Lower lobe of right lung (tissue), 2 donors: ENCODE measurements around the gene COX14. TPM values are rescaled to one million over a fixed set of nuclear protein-coding genes. Genes with fewer than 3 reads are reported as not detected.
A peak's percentile ranks its signal among the peaks of the same experiment; 100 is the strongest.

Experiments
- ATAC-seq, 2 donors: fragments of 200-7000 bp; cut with Tn5 transposase; one replicate each; pipeline ENCODE4 v1.9.1; 2020 to 2022; ENCODE audit warnings: mild to moderate bottlenecking in 2 of 2, moderate library complexity in 2 of 2
- DNase-seq: peaks from one replicate; pipeline ENCODE4 v3.0.0-alpha.2; 2020
- H3K27ac ChIP-seq: fragments of 200-600 bp; one replicate; pipeline ENCODE4 v1.8.0; 2022
- H3K27me3 ChIP-seq: fragments of 200-600 bp; one replicate; pipeline ENCODE4 v1.8.0; 2022; ENCODE audit warnings: low read depth
- H3K36me3 ChIP-seq: fragments of 200-600 bp; one replicate; pipeline ENCODE4 v1.8.0; 2022; ENCODE audit warnings: mild to moderate bottlenecking
- H3K4me1 ChIP-seq: fragments of 200-600 bp; one replicate; pipeline ENCODE4 v1.8.0; 2022
- H3K4me3 ChIP-seq: fragments of 200-600 bp; one replicate; pipeline ENCODE4 v1.8.0; 2022; ENCODE audit warnings: mild to moderate bottlenecking
- H3K9me3 ChIP-seq: fragments of 200-600 bp; one replicate; pipeline ENCODE4 v1.8.0; 2022
- intact Hi-C: fragments of 100-400 bp; cut with DNase I; formaldehyde crosslinking; loops from one replicate; pipeline ENCODE4 v1.11.0; 2022
- total RNA-seq: library from RNA; stranded (reverse); fragmentation: NEBNext Ultra II Directional; extraction: Animal tissue kit (Norgen Biotek cat#: 25700); gene quantifications from one replicate; pipeline ENCODE4 v1.2.1, GENCODE V29; 2021
- TF ChIP-seq, protein P1 (sequence below): fragments of 200-600 bp; IDR thresholded peaks from one replicate; pipeline ENCODE4 v1.8.0; 2022; ENCODE audit warnings: antibody characterized with exemption, mild to moderate bottlenecking
- donor health status: DM: no; HTN: yes; CAD: no; lungs with severe emphysema.

Gene COX14
- total RNA-seq, 1 donor from 2014 or later = 68.0 TPM

DNA sequence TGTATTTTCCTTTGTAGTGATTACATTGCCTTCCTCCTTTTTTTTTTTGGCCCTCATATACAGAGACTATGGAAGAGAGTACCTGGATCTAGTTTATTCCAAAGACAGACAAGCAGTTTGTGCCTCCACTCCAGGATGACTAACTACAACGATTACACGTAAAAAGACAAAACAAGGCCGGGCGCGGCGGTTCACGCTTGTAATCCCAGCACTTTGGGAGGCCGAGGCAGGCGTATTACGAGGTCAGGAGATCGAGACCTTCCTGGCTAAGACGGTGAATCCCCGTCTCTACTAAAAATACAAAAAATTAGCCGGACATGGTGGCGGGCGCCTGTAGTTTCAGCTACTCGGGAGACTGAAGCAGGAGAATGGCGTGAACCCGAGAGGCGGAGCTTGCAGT, 52.9 kb downstream of the COX14 start:
- H3K4me1 ChIP-seq = peaks cover 22% of the 10 kb centered on the region
- DNase-seq (no peak), ATAC-seq (no peak)
- no peaks in the 10 kb centered on the region for H3K27me3 ChIP-seq
- H3K27ac ChIP-seq = no peak overlapping the region
- no peaks in the 10 kb centered on the region for H3K9me3 ChIP-seq
- intact Hi-C loops = no loop called here
- no peak overlapping the region for H3K4me3 ChIP-seq
- no peaks in the 10 kb centered on the region for H3K36me3 ChIP-seq
- TF ChIP-seq, protein P1, sequence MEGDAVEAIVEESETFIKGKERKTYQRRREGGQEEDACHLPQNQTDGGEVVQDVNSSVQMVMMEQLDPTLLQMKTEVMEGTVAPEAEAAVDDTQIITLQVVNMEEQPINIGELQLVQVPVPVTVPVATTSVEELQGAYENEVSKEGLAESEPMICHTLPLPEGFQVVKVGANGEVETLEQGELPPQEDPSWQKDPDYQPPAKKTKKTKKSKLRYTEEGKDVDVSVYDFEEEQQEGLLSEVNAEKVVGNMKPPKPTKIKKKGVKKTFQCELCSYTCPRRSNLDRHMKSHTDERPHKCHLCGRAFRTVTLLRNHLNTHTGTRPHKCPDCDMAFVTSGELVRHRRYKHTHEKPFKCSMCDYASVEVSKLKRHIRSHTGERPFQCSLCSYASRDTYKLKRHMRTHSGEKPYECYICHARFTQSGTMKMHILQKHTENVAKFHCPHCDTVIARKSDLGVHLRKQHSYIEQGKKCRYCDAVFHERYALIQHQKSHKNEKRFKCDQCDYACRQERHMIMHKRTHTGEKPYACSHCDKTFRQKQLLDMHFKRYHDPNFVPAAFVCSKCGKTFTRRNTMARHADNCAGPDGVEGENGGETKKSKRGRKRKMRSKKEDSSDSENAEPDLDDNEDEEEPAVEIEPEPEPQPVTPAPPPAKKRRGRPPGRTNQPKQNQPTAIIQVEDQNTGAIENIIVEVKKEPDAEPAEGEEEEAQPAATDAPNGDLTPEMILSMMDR = no peak

DNA sequence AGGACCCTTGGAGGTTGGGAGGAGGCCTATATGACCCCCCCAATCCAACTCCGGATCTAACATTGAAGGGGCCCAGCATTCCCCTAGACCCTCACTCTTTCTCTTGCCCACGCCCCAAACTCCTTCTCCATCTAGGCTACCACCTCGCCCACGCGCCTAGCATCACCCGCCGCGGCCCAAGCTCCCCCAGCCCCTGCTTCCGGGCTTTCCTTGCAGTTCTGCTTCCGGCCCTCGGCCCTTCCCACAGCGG, 54.7 kb downstream of the COX14 start:
- ATAC-seq (peak; percentile 45 to 53), DNase-seq (peak; percentile 75)
- Histone ChIP-seq H3K27me3 (no peaks in the 10 kb centered on the region), H3K4me3 (peak overlapping the region; percentile 90), H3K4me1 (peaks cover 22% of the 10 kb centered on the region), H3K27ac (peak overlapping the region; percentile 92), H3K9me3 (no peaks in the 10 kb centered on the region), H3K36me3 (no peaks in the 10 kb centered on the region)
- TF ChIP-seq, protein P1 = no peak
- intact Hi-C loops = no loop called here

DNA sequence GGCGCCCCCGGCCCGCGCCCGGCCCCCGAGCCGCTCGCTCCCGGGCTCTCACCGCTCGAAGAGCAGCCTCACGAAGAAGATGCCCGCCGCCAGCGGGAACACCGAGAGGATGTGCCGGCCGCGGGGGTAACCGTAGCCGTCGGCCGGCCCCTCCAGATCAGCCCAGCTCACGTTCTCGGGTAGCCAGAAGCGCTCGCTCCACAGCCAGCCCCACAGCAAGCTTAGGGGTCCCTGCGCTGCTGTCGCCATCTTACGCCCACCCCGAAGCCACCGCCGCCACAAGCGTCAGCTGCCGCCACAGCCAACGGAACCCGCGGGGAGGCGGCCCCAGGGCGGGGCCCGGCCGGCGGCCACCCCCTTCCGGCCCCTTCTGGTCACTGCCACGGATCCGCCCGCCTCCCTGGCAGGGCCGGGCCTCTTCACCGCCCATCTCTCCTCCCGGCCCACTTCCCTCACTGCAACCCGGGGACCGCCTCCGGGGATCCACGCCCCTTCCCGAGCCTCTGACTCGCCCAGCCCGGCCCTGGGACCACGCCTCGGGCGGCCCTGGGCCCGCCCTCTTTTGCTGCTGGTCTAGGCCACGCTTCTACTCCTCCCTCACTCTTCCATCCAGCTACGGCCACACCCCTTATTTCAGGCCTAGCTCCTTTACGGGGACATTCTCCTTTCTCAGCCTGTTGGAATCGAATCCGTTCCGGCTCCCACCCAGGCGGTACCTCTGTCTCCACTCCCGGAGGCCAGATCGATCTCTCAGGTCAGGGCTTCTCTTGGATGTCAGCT, 55.2 kb downstream of the COX14 start, which contains the start of gene CERS5:
TSS of gene CERS5 (minus strand) at position 321 of the 780 bp plus-strand sequence. CDS start at position 249, 72 bp downstream.
- intact Hi-C loops = no loop called here
- H3K36me3 ChIP-seq = no peaks in the 10 kb centered on the region
- ATAC-seq = peak; percentile 100
- H3K27ac ChIP-seq = peak within 1 kb of the TSS; percentile 92
- H3K4me1 ChIP-seq = peaks cover 22% of the 10 kb centered on the region
- H3K27me3 ChIP-seq = no peaks in the 10 kb centered on the region
- peak; percentile 99 for DNase-seq
- no peaks in the 10 kb centered on the region for H3K9me3 ChIP-seq
- H3K4me3 ChIP-seq = peak within 1 kb of the TSS; percentile 90
- TF ChIP-seq, protein P1 = peak; percentile 40

Other genes with a start within 250 kb of the COX14 start
- gene FAIM2, start 208.3 kb upstream of the COX14 start, total RNA-seq = 2.9 TPM
- not detected for gene AQP2, start 161.5 kb upstream of the COX14 start, total RNA-seq
- gene AQP5, start 150.4 kb upstream of the COX14 start, total RNA-seq = 6.4 TPM
- gene AQP6, start 139.3 kb upstream of the COX14 start, total RNA-seq = 0.09 TPM
- 13.7 TPM for gene RACGAP1, start 86.7 kb upstream of the COX14 start, total RNA-seq
- gene ASIC1, start 54.6 kb upstream of the COX14 start, total RNA-seq = 1.6 TPM
- gene SMARCD1, start 26.9 kb upstream of the COX14 start, total RNA-seq = 44.2 TPM
- gene GPD1, start 8.2 kb upstream of the COX14 start, total RNA-seq = 67.0 TPM
- 37.7 TPM for gene CERS5, start 55.1 kb downstream of the COX14 start, total RNA-seq
- 76.6 TPM for gene LIMA1, start 171.3 kb downstream of the COX14 start, total RNA-seq